Activated T-cell treated with anti-CD3 and anti-CD28 coated beads for 4 hours (primary cell): ENCODE measurements around the gene UPB1.
"Not testable (repeated sequence)": the region's sequence is repeated elsewhere in the genome, so short reads cannot be mapped to it uniquely, and the experiment has no call there.

Experiments used
- DNase-seq: peaks from one replicate; pipeline ENCODE4 v3.0.0-alpha.2; 2020

Gene UPB1

GRCh38 chr22:24541681-24542515 is 46.8 kb downstream of the UPB1 start:
- DNase-seq, result no peak

GRCh38 chr22:24542641-24543040 is 47.5 kb downstream of the UPB1 start:
- DNase-seq, result no peak

GRCh38 chr22:24543185-24543601 is 48.1 kb downstream of the UPB1 start:
- DNase-seq, result no peak

- no peak for DNase-seq
These were observed 48.6 kb downstream of the UPB1 start for GRCh38 chr22:24543679-24544243.

GRCh38 chr22:24548812-24549211 is 53.7 kb downstream of the UPB1 start:
- DNase-seq, result no peak

- DNase-seq, result no peak
These were observed 55.1 kb downstream of the UPB1 start for GRCh38 chr22:24550028-24550901.

- DNase-seq, result no peak
These were observed 55.8 kb downstream of the UPB1 start for GRCh38 chr22:24550902-24551435.

- not testable (repeated sequence) for DNase-seq
These were observed 57.6 kb downstream of the UPB1 start for GRCh38 chr22:24552503-24553286.

GRCh38 chr22:24553597-24554312 is 58.6 kb downstream of the UPB1 start:
- no peak for DNase-seq

GRCh38 chr22:24554313-24555164 is 59.4 kb downstream of the UPB1 start, which contains the start of gene GUCD1:
TSS of gene GUCD1 (minus strand) at chr22:24555138. CDS start at chr22:24554991, 147 bp downstream.
- DNase-seq, result no peak

- peak; percentile 100 for DNase-seq
These were observed 60.3 kb downstream of the UPB1 start, which contains the start of gene SNRPD3 for GRCh38 chr22:24555165-24556039. TSS of gene SNRPD3 (plus strand) at chr22:24555999. CDS start at chr22:24557675, 1,676 bp downstream.

- DNase-seq, result no peak
These were observed 64.3 kb downstream of the UPB1 start for GRCh38 chr22:24559471-24559870.

GRCh38 chr22:24563246-24563645 is 68.1 kb downstream of the UPB1 start:
- no peak for DNase-seq

- DNase-seq, result no peak
These were observed 69.4 kb downstream of the UPB1 start for GRCh38 chr22:24564376-24565058.

- DNase-seq, result no peak
These were observed 69.9 kb downstream of the UPB1 start for GRCh38 chr22:24565077-24565476.

- DNase-seq, result no peak
These were observed 71.9 kb downstream of the UPB1 start for GRCh38 chr22:24566899-24567511.

GRCh38 chr22:24567668-24568067 is 72.5 kb downstream of the UPB1 start:
- no peak for DNase-seq

GRCh38 chr22:24571266-24571665 is 76.1 kb downstream of the UPB1 start:
- DNase-seq, result no peak
